Measurements from ENCODE around the gene NOS1AP.

NOS1AP gene

DNA sequence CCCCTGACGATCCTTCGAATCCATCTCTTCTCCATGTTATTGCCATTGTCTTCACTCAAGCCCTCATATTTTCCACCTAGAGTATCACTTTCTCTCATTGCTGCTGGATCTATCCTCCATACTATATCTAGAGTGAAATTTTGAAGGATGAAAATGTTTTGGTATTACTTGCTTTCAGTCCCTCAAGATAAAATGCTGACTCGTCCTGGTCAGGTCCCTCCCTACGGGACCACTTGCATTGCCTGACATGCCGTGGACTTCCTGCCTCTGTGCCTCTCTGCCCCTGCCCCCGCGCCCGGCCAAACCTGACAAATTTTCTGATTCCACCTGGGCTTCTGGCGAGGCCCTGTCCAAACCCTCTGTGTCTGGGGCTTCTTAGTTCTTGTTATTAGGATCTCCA lies 283.6 kb downstream of the NOS1AP start:
- Mint-ChIP-seq H3K27ac (no peak overlapping the region), H3K4me1 (no peaks in the 10 kb centered on the region), H3K9me3 (no peaks in the 10 kb centered on the region), H3K4me3 (no peak overlapping the region), H3K27me3 (peaks cover 15% of the 10 kb centered on the region)
- no peak for DNase-seq
- ATAC-seq = no peak

DNA sequence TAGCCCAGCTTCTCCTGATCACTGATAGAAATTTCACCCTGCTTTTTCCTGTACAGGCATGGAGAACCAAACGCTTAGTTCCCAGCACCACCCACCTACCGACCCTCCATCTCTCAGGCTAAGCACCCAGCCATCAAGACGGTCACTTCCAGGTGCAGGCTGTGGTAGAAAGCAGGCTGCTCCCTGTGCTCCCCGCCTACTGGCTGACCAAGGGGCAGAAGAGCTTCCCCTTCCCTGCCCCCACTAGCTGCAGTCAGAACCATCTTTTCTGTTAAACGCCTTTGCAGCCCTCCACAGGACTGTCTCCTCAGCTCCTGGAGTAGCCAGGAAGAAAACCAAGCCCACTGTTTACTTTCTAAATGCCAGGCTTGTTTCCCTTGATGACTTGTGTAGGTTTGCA lies 284.2 kb downstream of the NOS1AP start:
- ATAC-seq (no peak), DNase-seq (no peak)
- H3K4me1 Mint-ChIP-seq = no peaks in the 10 kb centered on the region
- peaks cover 15% of the 10 kb centered on the region for H3K27me3 Mint-ChIP-seq
- H3K27ac Mint-ChIP-seq = no peak overlapping the region
- no peaks in the 10 kb centered on the region for H3K9me3 Mint-ChIP-seq
- H3K4me3 Mint-ChIP-seq = no peak overlapping the region

DNA sequence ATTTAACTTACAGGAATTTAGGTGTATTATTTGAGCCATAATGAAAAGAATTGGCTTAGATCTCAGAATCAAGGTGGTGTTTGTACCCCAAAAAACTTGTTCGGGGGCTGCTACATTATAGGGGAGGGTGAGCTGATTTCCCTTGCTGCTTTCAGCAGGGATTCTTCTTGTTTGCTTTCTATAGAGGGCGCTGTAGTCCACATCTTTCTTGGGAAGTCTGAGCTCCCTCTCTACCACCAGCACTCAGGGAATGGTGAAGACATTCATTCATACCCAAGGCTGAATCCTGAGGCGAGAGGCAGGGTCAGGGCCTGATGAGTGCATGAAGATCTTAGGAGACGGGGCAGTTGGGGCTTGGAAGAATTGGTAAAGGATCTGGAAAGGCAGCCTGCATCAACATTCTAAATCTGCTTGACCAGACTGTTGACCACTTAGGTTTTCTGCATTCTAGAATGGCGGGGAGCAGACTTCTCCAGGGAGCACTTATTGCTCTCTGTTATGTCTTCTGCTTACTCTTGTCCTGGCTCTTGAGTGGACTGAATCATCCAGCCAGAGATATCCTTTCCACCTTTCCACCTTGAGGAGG lies 288.3 kb downstream of the NOS1AP start:
- ATAC-seq (no peak), DNase-seq (no peak)
- no peaks in the 10 kb centered on the region for H3K4me1 Mint-ChIP-seq
- H3K27ac Mint-ChIP-seq = no peak overlapping the region
- peaks cover 15% of the 10 kb centered on the region for H3K27me3 Mint-ChIP-seq
- H3K4me3 Mint-ChIP-seq = no peak overlapping the region
- H3K9me3 Mint-ChIP-seq = no peaks in the 10 kb centered on the region

DNA sequence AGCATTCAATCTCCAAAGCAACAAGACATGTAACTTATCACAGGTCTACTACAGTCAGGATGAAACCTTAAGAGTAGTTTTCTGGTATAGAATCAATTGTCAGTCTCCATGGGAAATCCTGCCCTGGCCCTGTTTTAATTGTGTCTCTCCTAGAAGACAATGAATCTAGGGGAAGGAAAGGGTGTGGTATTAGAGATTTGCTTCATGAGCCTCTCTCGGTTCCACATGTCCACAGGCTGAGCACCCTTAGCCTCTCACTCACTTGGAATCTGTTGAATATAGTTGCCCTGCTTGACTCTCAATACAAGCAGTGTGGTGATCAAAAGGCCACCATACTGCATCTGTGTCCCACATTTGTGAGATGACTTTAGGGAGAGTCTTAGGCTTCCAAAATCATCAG lies 289.4 kb downstream of the NOS1AP start:
- Mint-ChIP-seq H3K4me3 (no peak overlapping the region), H3K27ac (no peak overlapping the region), H3K27me3 (peaks cover 23% of the 10 kb centered on the region), H3K4me1 (no peaks in the 10 kb centered on the region), H3K9me3 (no peaks in the 10 kb centered on the region)
- DNase-seq (no peak), ATAC-seq (no peak)

DNA sequence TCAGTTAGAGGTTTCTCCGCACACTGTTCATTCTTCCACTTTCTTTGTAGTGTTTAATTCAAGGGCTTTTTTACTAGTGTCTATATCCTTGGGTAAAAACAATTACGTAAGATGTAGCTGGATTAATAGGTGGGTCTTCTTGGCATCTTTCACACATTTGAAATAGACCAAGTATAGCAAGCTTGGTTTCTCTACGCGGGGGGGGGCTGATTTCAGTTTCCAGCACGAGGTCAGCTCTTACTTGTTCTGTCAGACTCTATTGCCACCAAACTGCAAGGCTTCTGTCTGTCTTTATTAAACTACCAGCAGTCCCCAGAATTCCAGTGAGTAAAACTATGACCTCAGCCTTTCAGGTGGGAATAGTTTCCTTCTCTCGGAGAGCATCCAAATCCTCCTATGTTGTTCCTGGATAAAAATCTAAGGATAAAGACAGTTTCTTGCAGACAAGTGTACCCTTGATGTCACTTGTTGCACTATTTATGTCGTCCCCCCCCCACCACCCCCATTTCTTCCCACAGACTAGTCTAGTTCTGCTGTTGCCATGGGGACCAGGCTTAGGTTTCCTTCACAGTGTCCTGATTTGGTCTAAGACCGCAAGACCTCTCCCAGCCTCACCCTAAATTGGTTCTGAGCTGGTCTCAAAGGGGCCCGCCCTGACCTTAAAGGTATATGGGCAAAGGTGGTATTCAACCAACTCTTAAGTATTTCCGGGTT lies 290.2 kb downstream of the NOS1AP start:
- no peak for ATAC-seq
- Mint-ChIP-seq H3K4me1 (no peaks in the 10 kb centered on the region), H3K27ac (no peak overlapping the region), H3K4me3 (no peak overlapping the region), H3K27me3 (peaks cover 29% of the 10 kb centered on the region), H3K9me3 (no peaks in the 10 kb centered on the region)
- DNase-seq = no peak

DNA sequence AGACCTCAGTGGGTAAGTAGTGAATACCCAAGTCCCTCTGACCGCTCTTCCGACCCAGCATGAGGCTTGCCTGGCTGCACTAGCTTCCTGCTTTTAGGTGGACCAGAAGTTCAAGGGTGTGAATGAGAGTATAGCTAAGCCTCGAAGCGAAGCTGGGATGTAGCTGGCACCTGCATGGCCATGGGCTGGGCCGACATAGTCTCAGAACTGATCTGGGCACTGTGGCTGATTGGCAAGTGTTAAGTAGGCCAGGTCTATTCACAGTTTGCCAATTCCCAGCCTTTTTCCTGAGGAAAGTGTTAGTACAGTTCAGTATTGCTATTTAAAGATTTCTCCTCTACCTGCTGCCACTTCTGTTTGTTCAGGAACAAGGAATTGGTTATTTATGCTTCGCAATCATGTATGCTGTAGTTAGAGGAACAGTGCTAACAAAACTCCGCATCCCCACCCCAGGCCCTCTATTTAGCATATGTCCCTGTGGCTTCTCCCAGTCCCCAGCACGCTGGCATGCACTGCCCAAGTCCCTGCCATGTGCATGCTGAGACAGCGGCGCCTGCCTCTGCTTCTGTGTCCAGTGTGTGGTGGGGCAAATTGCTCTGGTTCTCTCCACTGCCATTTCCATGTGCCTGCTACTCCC lies 290.9 kb downstream of the NOS1AP start:
- no peak for ATAC-seq
- Mint-ChIP-seq H3K9me3 (no peaks in the 10 kb centered on the region), H3K27ac (no peak overlapping the region), H3K4me1 (no peaks in the 10 kb centered on the region), H3K4me3 (no peak overlapping the region), H3K27me3 (peaks cover 29% of the 10 kb centered on the region)
- DNase-seq = no peak

DNA sequence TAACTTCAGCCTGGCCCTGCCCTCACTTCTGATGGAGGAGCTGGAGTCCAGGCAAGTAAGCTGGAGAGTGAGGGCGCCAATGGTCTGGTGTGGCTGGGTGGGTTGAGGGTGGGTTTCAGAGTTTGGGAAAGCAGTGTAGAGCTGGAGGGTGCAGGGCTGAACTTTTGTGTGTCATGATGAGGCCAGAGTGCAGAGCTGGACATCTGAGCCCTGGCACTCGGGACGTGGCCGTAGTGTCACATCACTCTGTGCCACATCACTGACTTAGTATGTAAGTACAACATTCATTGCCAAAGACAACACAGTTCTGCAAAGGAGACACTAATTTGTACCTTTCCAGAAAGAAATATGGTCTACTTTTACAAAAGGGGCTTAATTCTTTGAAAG lies 291.4 kb downstream of the NOS1AP start:
- ATAC-seq (no peak), DNase-seq (no peak)
- no peak overlapping the region for H3K4me3 Mint-ChIP-seq
- H3K4me1 Mint-ChIP-seq = no peaks in the 10 kb centered on the region
- H3K27ac Mint-ChIP-seq = no peak overlapping the region
- no peaks in the 10 kb centered on the region for H3K9me3 Mint-ChIP-seq
- H3K27me3 Mint-ChIP-seq = peaks cover 29% of the 10 kb centered on the region

DNA sequence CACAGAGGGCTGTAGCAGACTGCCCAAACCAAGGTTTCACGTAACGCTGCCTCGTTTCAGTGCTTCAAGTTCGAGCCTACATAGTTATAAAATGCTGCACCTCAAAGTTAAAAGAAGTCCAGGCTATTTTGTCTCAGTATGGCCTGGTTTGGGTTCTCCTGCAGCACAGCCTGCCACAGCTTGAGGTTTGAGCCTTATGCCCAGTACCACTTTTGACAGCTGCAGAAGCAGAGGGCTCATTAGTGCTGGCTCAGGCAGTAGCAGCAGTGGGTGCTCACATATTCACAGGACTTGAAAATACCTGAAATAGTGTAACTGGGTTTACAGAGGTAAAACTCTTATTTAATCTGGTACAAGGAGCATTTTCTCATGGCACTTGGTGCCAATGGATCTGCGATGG lies 291.9 kb downstream of the NOS1AP start:
- no peak for DNase-seq
- ATAC-seq = no peak
- no peak overlapping the region for H3K4me3 Mint-ChIP-seq
- H3K9me3 Mint-ChIP-seq = no peaks in the 10 kb centered on the region
- peaks cover 29% of the 10 kb centered on the region for H3K27me3 Mint-ChIP-seq
- no peak overlapping the region for H3K27ac Mint-ChIP-seq
- no peaks in the 10 kb centered on the region for H3K4me1 Mint-ChIP-seq

DNA sequence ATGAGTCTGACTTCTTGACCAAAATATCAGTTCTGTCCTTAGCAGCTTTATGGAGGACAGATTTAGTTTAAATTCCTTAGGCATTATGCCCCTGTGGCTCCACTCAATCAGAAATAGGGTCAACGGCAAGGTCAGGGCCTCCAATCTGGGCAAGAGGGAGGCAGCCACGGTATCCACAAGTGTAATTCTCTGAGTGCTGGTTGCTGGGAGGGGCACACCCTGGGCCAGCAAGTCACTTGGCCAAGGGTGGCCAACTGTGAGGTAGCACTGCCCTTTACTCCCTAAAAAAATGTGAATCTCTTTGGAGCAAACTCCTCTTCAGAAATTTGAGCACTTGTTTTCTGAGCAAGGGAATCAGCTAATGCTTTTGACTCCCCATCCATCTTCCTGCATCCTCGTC lies 294.3 kb downstream of the NOS1AP start:
- no peak for DNase-seq
- ATAC-seq = no peak
- Mint-ChIP-seq H3K27ac (no peak overlapping the region), H3K9me3 (no peaks in the 10 kb centered on the region), H3K4me1 (no peaks in the 10 kb centered on the region), H3K27me3 (peaks cover 14% of the 10 kb centered on the region), H3K4me3 (no peak overlapping the region)

DNA sequence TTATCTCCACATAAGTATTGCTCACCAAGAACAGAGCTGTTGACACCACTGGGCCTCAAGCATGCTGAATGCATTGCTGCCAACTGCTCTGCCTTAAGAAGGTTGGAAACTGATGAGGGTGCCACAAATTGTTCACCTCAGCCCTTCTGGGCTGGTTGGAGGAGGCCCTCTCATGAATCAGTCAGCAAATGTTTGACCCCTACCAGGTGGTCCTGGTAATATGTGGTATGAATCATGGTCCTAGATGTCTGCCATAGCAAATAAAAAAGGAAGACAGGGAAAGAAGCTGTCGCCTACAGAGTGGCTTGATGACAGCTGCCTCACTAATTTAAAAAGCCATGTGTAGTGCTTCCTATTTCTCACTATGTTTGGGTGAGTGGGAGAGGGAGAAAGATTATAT lies 295.0 kb downstream of the NOS1AP start:
- H3K4me1 Mint-ChIP-seq = no peaks in the 10 kb centered on the region
- peak overlapping the region in 1 of 2 donors; percentile 35 for H3K27ac Mint-ChIP-seq
- no peaks in the 10 kb centered on the region for H3K9me3 Mint-ChIP-seq
- H3K4me3 Mint-ChIP-seq = no peak overlapping the region
- peaks cover 14% of the 10 kb centered on the region for H3K27me3 Mint-ChIP-seq
- no peak for DNase-seq
- no peak for ATAC-seq

DNA sequence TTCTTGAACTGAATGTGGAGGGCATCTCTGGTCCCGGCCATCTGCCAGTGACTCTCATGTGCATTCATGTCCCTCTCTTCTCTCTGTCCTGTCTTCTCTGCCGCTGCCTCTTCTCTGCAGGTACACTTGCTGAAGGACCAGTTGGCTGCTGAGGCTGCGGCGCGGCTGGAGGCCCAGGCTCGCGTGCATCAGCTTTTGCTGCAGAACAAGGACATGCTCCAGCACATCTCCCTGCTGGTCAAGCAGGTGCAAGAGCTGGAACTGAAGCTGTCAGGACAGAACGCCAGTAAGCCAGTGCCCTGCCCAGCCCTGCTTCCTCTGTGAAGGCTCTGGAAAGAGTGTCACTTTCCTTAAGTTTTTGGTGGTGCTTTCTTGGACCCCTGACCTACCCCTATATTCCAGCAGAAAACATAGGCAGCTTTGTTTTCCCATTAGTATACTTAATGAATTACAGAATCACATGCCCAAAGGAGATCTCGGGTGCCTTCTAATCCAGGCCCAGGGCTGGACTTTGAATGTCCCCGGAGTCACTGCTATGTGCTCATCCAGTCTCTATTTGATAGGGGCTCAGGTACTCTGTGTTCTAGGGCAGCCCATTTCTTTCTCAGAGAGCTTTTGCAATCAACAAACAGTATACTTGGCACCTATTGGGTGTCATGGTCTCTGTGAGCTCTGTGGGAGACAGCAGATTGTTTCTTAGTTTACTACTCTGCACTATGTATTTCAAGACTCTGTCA lies 296.0 kb downstream of the NOS1AP start:
- no peak overlapping the region for H3K27ac Mint-ChIP-seq
- no peak for ATAC-seq
- no peaks in the 10 kb centered on the region for H3K4me1 Mint-ChIP-seq
- H3K27me3 Mint-ChIP-seq = peaks cover 14% of the 10 kb centered on the region
- H3K9me3 Mint-ChIP-seq = no peaks in the 10 kb centered on the region
- no peak overlapping the region for H3K4me3 Mint-ChIP-seq
- DNase-seq = no peak

DNA sequence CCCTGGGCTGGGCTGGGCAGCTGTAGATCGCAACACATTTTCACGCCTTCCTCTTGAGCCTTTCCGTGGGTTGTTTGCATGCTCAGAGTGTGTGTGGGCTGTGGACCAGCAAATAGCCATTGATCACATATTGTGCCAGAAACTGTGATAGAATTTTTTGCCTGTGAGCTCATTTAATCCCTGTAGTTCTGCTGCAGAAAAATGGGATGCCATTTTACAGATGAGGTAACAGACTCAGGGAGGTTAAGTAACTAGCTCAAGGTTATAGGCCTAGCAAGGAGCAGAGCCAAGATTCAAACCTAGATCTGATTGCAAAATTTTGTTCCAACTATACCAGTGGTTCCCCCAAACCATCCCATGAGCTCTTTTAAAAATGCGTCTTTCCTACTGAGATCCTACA lies 296.7 kb downstream of the NOS1AP start:
- no peaks in the 10 kb centered on the region for H3K9me3 Mint-ChIP-seq

DNA sequence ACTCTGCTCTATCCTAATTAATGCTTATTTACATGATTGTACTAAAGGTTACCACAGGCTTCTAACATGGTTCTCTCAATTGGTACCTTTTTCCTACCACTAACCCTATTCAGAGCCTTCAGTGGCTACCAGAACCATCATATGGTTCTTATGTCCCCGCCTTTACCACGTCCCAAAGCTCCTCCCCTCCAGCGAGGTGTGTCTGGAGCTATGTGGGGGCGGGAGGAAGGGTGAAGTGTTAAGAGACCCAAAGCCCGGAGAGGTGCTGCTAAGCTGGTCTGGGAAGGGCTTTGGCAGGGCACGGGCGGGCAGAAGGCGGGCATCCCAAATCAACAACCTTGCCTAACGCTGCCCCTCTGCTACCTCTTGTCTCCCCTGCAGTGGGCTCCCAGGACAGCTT lies 297.2 kb downstream of the NOS1AP start:
- Mint-ChIP-seq H3K9me3 (no peaks in the 10 kb centered on the region), H3K27ac (no peak overlapping the region), H3K27me3 (peaks cover 14% of the 10 kb centered on the region), H3K4me3 (peak overlapping the region in 1 of 2 donors; percentile 49), H3K4me1 (no peaks in the 10 kb centered on the region)
- ATAC-seq (peak; percentile 10), DNase-seq (no peak)

More for the DNA sequence above, 296.7 kb downstream of the NOS1AP start:
- ATAC-seq (no peak), DNase-seq (no peak)
- Mint-ChIP-seq H3K4me1 (no peaks in the 10 kb centered on the region), H3K27ac (no peak overlapping the region), H3K4me3 (no peak overlapping the region), H3K27me3 (peaks cover 14% of the 10 kb centered on the region)

DNA sequence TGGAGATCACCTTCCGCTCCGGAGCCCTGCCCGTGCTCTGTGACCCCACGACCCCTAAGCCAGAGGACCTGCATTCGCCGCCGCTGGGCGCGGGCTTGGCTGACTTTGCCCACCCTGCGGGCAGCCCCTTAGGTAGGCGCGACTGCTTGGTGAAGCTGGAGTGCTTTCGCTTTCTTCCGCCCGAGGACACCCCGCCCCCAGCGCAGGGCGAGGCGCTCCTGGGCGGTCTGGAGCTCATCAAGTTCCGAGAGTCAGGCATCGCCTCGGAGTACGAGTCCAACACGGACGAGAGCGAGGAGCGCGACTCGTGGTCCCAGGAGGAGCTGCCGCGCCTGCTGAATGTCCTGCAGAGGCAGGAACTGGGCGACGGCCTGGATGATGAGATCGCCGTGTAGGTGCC lies 297.6 kb downstream of the NOS1AP start:
- peak overlapping the region in 1 of 2 donors; percentile 49 for H3K4me3 Mint-ChIP-seq
- no peaks in the 10 kb centered on the region for H3K4me1 Mint-ChIP-seq
- ATAC-seq = no peak
- no peak for DNase-seq
- H3K27ac Mint-ChIP-seq = no peak overlapping the region
- H3K9me3 Mint-ChIP-seq = no peaks in the 10 kb centered on the region
- peaks cover 14% of the 10 kb centered on the region for H3K27me3 Mint-ChIP-seq

DNA sequence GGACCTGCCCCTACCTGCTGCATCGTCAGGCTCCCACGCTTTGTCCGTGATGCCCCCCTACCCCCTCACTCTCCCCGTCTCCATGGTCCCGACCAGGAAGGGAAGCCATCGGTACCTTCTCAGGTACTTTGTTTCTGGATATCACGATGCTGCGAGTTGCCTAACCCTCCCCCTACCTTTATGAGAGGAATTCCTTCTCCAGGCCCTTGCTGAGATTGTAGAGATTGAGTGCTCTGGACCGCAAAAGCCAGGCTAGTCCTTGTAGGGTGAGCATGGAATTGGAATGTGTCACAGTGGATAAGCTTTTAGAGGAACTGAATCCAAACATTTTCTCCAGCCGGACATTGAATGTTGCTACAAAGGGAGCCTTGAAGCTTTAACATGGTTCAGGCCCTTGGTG lies 298.3 kb downstream of the NOS1AP start:
- H3K4me3 Mint-ChIP-seq = no peak overlapping the region
- H3K27ac Mint-ChIP-seq = no peak overlapping the region
- no peak for DNase-seq
- H3K4me1 Mint-ChIP-seq = no peaks in the 10 kb centered on the region
- peaks cover 14% of the 10 kb centered on the region for H3K27me3 Mint-ChIP-seq
- no peak for ATAC-seq
- H3K9me3 Mint-ChIP-seq = no peaks in the 10 kb centered on the region

DNA sequence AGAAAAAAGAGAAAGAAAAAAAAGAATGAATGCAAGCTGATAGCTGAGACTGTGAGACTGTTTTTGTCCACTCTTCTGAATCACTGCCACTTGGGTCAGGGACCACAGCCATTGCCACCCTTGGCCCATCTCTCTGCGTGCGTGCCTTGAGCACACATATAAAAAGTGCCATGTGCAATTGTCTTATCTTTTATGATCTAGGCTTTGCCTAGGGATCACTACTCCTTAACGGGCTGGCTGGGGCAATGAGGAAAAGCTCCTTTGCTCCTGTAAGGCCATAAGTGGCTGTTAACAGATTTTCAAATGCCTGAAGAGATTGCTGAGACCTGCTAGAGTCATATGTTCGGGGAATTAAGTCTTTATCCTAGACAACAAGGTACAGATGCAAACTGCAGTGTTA lies 299.0 kb downstream of the NOS1AP start:
- Mint-ChIP-seq H3K9me3 (no peaks in the 10 kb centered on the region), H3K4me1 (no peaks in the 10 kb centered on the region), H3K27ac (no peak overlapping the region), H3K4me3 (no peak overlapping the region), H3K27me3 (peaks cover 11% of the 10 kb centered on the region)
- ATAC-seq (no peak), DNase-seq (no peak)
